ENCODE measurements around the gene FARP1.

Gene FARP1

GRCh38 chr13:98420554-98421175 is 277.8 kb downstream of the FARP1 start:
- TF ChIP-seq CTCF (IDR thresholded peaks at IDR 0.05; ENCODE audit: insufficient read depth, low read length, poor library complexity, severe bottlenecking): no peak
- no peaks in the 10 kb centered on the region for H3K27me3 ChIP-seq (replicated peaks; ENCODE audit: control insufficient read depth, insufficient read depth, low read length)
- H3K4me3 ChIP-seq (replicated peaks; ENCODE audit: low read depth, low read length): no peak overlapping the region
- no peaks in the 10 kb centered on the region for H3K36me3 ChIP-seq (ENCODE audit: control insufficient read depth, insufficient read depth, low read length)
- DNase-seq (ENCODE audit: extremely low read depth, insufficient read length): no peak

- no peak for TF ChIP-seq CTCF (IDR thresholded peaks at IDR 0.05; ENCODE audit: insufficient read depth, low read length, poor library complexity, severe bottlenecking)
- H3K4me3 ChIP-seq (replicated peaks; ENCODE audit: low read depth, low read length): no peak overlapping the region
- no peaks in the 10 kb centered on the region for H3K36me3 ChIP-seq (ENCODE audit: control insufficient read depth, insufficient read depth, low read length)
- no peak for DNase-seq (ENCODE audit: extremely low read depth, insufficient read length)
- H3K27me3 ChIP-seq (replicated peaks; ENCODE audit: control insufficient read depth, insufficient read depth, low read length): no peaks in the 10 kb centered on the region
Measured at GRCh38 chr13:98422046-98422445, 279.2 kb downstream of the FARP1 start.

GRCh38 chr13:98423417-98423816 is 280.5 kb downstream of the FARP1 start:
- no peaks in the 10 kb centered on the region for H3K36me3 ChIP-seq (ENCODE audit: control insufficient read depth, insufficient read depth, low read length)
- no peaks in the 10 kb centered on the region for H3K27me3 ChIP-seq (replicated peaks; ENCODE audit: control insufficient read depth, insufficient read depth, low read length)
- no peak for DNase-seq (ENCODE audit: extremely low read depth, insufficient read length)
- TF ChIP-seq CTCF (IDR thresholded peaks at IDR 0.05; ENCODE audit: insufficient read depth, low read length, poor library complexity, severe bottlenecking): no peak
- no peak overlapping the region for H3K4me3 ChIP-seq (replicated peaks; ENCODE audit: low read depth, low read length)

GRCh38 chr13:98427331-98427995 is 284.6 kb downstream of the FARP1 start:
- Histone ChIP-seq H3K36me3 (ENCODE audit: control insufficient read depth, insufficient read depth, low read length) (no peaks in the 10 kb centered on the region), H3K4me3 (replicated peaks; ENCODE audit: low read depth, low read length) (no peak overlapping the region), H3K27me3 (replicated peaks; ENCODE audit: control insufficient read depth, insufficient read depth, low read length) (no peaks in the 10 kb centered on the region)
- TF ChIP-seq CTCF (IDR thresholded peaks at IDR 0.05; ENCODE audit: insufficient read depth, low read length, poor library complexity, severe bottlenecking): no peak
- DNase-seq (ENCODE audit: extremely low read depth, insufficient read length): no peak

GRCh38 chr13:98428256-98428966 is 285.5 kb downstream of the FARP1 start:
- no peak for TF ChIP-seq CTCF (IDR thresholded peaks at IDR 0.05; ENCODE audit: insufficient read depth, low read length, poor library complexity, severe bottlenecking)
- no peaks in the 10 kb centered on the region for H3K27me3 ChIP-seq (replicated peaks; ENCODE audit: control insufficient read depth, insufficient read depth, low read length)
- H3K36me3 ChIP-seq (ENCODE audit: control insufficient read depth, insufficient read depth, low read length): no peaks in the 10 kb centered on the region
- DNase-seq (ENCODE audit: extremely low read depth, insufficient read length): no peak
- no peak overlapping the region for H3K4me3 ChIP-seq (replicated peaks; ENCODE audit: low read depth, low read length)

All from GM06990 (cell line).